Erythroblast (primary cell): ENCODE results near the gene PCNT.

Source experiments
- GATA1 ChIP-seq: IDR thresholded peaks from 2 replicates; pipeline ENCODE4 v1.6.1; 2011; ENCODE audit warnings: low read depth, mild to moderate bottlenecking, control low read depth, low read length, moderate library complexity
- POLR2A ChIP-seq: IDR thresholded peaks from 2 replicates; pipeline ENCODE4 v1.6.1; 2011; ENCODE audit warnings: mild to moderate bottlenecking, low read length

- TF ChIP-seq POLR2A, result no peak
- TF ChIP-seq GATA1, result no peak
Observed at GRCh38 chr21:46421191-46421750, 97.3 kb downstream of the PCNT start.
